Measurements from ENCODE around the gene MME.
"Not testable (repeated sequence)": the region's sequence is repeated elsewhere in the genome, so short reads cannot be mapped to it uniquely, and the experiment has no call there.

MME gene

DNA sequence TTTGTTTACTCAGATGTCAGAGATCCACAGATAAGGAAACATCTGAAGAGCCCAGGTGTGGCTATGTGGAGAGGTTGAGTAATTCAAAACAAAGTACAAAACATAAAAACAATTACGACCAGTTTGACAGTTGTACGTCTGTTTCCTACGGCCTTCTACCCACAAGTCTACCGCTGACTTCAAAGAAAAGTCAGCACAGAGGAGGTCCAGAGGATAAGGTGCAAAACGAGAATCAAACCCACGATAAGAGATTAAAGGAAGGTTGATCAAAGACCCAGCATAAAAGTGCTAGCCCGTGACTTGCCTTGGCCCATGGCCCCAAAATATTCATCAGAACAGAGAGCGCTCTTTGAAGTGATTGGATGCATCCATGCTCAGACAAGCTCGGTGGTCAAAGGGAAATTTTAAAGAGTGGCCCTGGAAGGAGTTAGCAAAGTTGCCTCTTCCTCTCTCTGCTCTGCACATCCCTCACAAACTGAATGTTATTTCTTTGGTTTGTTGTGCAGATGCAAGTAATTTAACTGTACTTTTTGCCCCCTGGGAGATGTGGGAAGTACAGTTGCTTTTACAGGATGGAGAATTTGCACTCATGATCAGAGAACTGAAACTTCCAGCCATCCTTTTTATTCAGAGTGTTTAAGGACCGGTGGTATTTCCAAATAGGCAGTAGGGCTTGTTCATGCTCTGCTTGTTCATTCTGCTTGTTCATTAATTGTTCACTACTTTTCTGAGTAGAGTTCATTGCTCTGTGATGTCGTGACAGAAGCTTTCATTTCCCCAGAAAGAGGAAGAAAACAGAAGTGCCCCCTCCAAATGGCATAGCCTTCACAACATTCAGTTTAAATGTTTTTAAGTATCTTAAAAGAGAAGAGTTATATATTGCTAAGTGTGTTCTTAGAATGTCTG lies 31.1 kb downstream of the MME start:
- Histone ChIP-seq H3K4me3 (ENCODE audit: low read depth, low read length) (no peak overlapping the region), H3K27me3 (ENCODE audit: control insufficient read depth, insufficient read depth, low read length) (no peaks in the 10 kb centered on the region), H3K4me1 (ENCODE audit: control insufficient read depth, insufficient read depth, low read length) (peaks cover 5% of the 10 kb centered on the region), H3K36me3 (ENCODE audit: control insufficient read depth, insufficient read depth, low read length) (no peaks in the 10 kb centered on the region), H3K9ac (ENCODE audit: low read depth, low read length) (no peak overlapping the region), H3K9me3 (ENCODE audit: control insufficient read depth, insufficient read depth, low read length) (no peaks in the 10 kb centered on the region)

GRCh38 chr3:155111971-155112370 lies 31.9 kb downstream of the MME start:
- Histone ChIP-seq H3K4me3 (ENCODE audit: low read depth, low read length) (no peak overlapping the region), H3K27me3 (ENCODE audit: control insufficient read depth, insufficient read depth, low read length) (no peaks in the 10 kb centered on the region), H3K9ac (ENCODE audit: low read depth, low read length) (no peak overlapping the region), H3K9me3 (ENCODE audit: control insufficient read depth, insufficient read depth, low read length) (no peaks in the 10 kb centered on the region), H3K4me1 (ENCODE audit: control insufficient read depth, insufficient read depth, low read length) (no peaks in the 10 kb centered on the region), H3K36me3 (ENCODE audit: control insufficient read depth, insufficient read depth, low read length) (no peaks in the 10 kb centered on the region)

- Histone ChIP-seq H3K4me3 (ENCODE audit: low read depth, low read length) (no peak overlapping the region), H3K9ac (ENCODE audit: low read depth, low read length) (no peak overlapping the region), H3K36me3 (ENCODE audit: control insufficient read depth, insufficient read depth, low read length) (no peaks in the 10 kb centered on the region)
Measured at GRCh38 chr3:155112661-155113389, 32.7 kb downstream of the MME start.

DNA sequence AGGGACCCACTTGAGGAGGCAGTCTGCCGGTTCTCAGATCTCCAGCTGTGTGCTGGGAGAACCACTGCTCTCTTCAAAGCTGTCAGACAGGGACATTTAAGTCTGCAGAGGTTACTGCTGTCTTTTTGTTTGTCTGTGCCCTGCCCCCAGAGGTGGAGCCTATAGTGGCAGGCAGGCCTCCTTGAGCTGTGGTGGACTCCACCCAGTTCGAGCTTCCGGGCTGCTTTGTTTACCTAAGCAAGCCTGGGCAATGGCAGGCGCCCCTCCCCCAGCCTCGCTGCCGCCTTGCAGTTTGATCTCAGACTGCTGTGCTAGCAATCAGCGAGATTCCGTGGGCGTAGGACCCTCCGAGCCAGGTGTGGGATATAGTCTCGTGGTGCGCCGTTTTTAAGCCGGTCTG lies 44.6 kb downstream of the MME start:
- not testable (repeated sequence) for H3K36me3 ChIP-seq (ENCODE audit: control insufficient read depth, insufficient read depth, low read length); H3K9ac ChIP-seq (ENCODE audit: low read depth, low read length); H3K4me1 ChIP-seq (ENCODE audit: control insufficient read depth, insufficient read depth, low read length); H3K27me3 ChIP-seq (ENCODE audit: control insufficient read depth, insufficient read depth, low read length); H3K4me3 ChIP-seq (ENCODE audit: low read depth, low read length); H3K9me3 ChIP-seq (ENCODE audit: control insufficient read depth, insufficient read depth, low read length)

More at GRCh38 chr3:155112661-155113389, 32.7 kb downstream of the MME start:
- Histone ChIP-seq H3K4me1 (ENCODE audit: control insufficient read depth, insufficient read depth, low read length) (no peaks in the 10 kb centered on the region), H3K9me3 (ENCODE audit: control insufficient read depth, insufficient read depth, low read length) (no peaks in the 10 kb centered on the region), H3K27me3 (ENCODE audit: control insufficient read depth, insufficient read depth, low read length) (no peaks in the 10 kb centered on the region)

DNA sequence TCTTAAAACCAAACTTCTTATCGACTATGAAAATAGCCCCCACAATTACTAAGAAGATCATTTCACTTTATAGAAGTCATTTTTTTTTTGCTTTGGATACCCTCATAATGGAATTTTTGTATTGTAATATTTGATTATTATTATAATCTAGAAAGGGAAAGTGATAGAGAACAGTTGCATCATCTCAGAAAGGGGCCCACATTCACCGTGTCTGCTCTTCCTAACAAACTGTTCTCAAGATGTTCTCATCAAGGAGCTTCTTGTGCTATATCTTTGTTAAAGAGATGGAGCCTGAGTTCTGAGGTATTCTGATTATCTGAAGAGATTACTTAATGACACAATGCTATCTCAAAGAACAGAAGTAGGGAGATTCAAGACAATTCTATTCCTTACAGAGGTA lies 49.3 kb downstream of the MME start:
- no peaks in the 10 kb centered on the region for H3K27me3 ChIP-seq (ENCODE audit: control insufficient read depth, insufficient read depth, low read length)
- no peak overlapping the region for H3K9ac ChIP-seq (ENCODE audit: low read depth, low read length)
- no peaks in the 10 kb centered on the region for H3K9me3 ChIP-seq (ENCODE audit: control insufficient read depth, insufficient read depth, low read length)
- no peaks in the 10 kb centered on the region for H3K36me3 ChIP-seq (ENCODE audit: control insufficient read depth, insufficient read depth, low read length)
- peaks cover 3% of the 10 kb centered on the region for H3K4me1 ChIP-seq (ENCODE audit: control insufficient read depth, insufficient read depth, low read length)
- H3K4me3 ChIP-seq (ENCODE audit: low read depth, low read length), result no peak overlapping the region

DNA sequence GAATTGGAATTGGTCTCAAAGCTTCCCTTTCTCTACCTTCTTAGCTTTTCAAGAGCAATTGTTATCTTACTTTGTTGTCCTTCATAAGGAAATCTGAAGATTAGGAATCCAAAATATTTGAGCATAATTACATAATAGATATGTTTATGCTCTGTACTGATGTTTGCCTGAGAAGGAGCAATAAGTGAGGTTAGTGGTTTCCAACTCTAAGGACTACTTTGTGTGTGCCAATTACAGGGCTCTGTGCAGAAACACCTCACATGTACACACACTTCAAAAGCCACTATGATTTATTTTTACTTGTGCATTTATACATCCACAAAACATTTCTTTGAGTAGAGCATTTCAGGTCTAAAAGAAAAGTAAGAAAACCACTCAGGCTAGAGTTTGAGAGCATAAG lies 49.9 kb downstream of the MME start:
- H3K9ac ChIP-seq (ENCODE audit: low read depth, low read length), result no peak overlapping the region

DNA sequence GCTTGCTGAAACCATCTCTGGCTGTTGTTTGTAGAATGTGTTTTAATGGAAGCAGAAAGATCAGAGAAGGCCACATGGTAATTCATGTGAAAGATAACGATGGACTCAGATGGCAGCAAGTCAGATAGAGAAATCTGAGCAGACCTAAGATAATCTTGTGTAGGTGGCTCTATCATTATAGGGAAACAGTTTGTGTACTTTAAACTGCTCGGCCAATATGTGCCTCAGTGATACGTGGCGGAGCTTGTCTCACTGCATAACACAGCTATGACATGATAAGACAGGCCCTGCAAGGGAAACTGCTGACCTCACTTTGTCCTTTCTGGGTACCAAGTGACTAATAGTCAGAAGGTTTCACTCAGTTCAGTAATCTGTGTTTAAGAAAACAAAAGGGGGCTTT lies 51.0 kb downstream of the MME start:
- Histone ChIP-seq H3K4me1 (ENCODE audit: control insufficient read depth, insufficient read depth, low read length) (peaks cover 3% of the 10 kb centered on the region), H3K9ac (ENCODE audit: low read depth, low read length) (no peak overlapping the region), H3K27me3 (ENCODE audit: control insufficient read depth, insufficient read depth, low read length) (no peaks in the 10 kb centered on the region), H3K9me3 (ENCODE audit: control insufficient read depth, insufficient read depth, low read length) (no peaks in the 10 kb centered on the region), H3K4me3 (ENCODE audit: low read depth, low read length) (no peak overlapping the region), H3K36me3 (ENCODE audit: control insufficient read depth, insufficient read depth, low read length) (no peaks in the 10 kb centered on the region)

More for the DNA sequence above, 49.9 kb downstream of the MME start:
- peaks cover 3% of the 10 kb centered on the region for H3K4me1 ChIP-seq (ENCODE audit: control insufficient read depth, insufficient read depth, low read length)
- no peaks in the 10 kb centered on the region for H3K9me3 ChIP-seq (ENCODE audit: control insufficient read depth, insufficient read depth, low read length)
- no peaks in the 10 kb centered on the region for H3K36me3 ChIP-seq (ENCODE audit: control insufficient read depth, insufficient read depth, low read length)
- H3K27me3 ChIP-seq (ENCODE audit: control insufficient read depth, insufficient read depth, low read length), result no peaks in the 10 kb centered on the region
- no peak overlapping the region for H3K4me3 ChIP-seq (ENCODE audit: low read depth, low read length)

GRCh38 chr3:155134311-155134710 lies 54.2 kb downstream of the MME start:
- H3K4me1 ChIP-seq (ENCODE audit: control insufficient read depth, insufficient read depth, low read length); H3K4me3 ChIP-seq (ENCODE audit: low read depth, low read length); H3K36me3 ChIP-seq (ENCODE audit: control insufficient read depth, insufficient read depth, low read length); H3K9me3 ChIP-seq (ENCODE audit: control insufficient read depth, insufficient read depth, low read length); H3K9ac ChIP-seq (ENCODE audit: low read depth, low read length); H3K27me3 ChIP-seq (ENCODE audit: control insufficient read depth, insufficient read depth, low read length): not testable (repeated sequence)

- no peaks in the 10 kb centered on the region for H3K36me3 ChIP-seq (ENCODE audit: control insufficient read depth, insufficient read depth, low read length)
- no peaks in the 10 kb centered on the region for H3K27me3 ChIP-seq (ENCODE audit: control insufficient read depth, insufficient read depth, low read length)
Measured at GRCh38 chr3:155135003-155135402, 54.9 kb downstream of the MME start.

GRCh38 chr3:155138677-155139076 lies 58.6 kb downstream of the MME start:
- H3K4me3 ChIP-seq (ENCODE audit: low read depth, low read length), result no peak overlapping the region
- H3K4me1 ChIP-seq (ENCODE audit: control insufficient read depth, insufficient read depth, low read length), result no peaks in the 10 kb centered on the region
- H3K27me3 ChIP-seq (ENCODE audit: control insufficient read depth, insufficient read depth, low read length), result no peaks in the 10 kb centered on the region
- no peaks in the 10 kb centered on the region for H3K9me3 ChIP-seq (ENCODE audit: control insufficient read depth, insufficient read depth, low read length)
- H3K9ac ChIP-seq (ENCODE audit: low read depth, low read length), result no peak overlapping the region
- no peaks in the 10 kb centered on the region for H3K36me3 ChIP-seq (ENCODE audit: control insufficient read depth, insufficient read depth, low read length)

More at GRCh38 chr3:155135003-155135402, 54.9 kb downstream of the MME start:
- H3K9ac ChIP-seq (ENCODE audit: low read depth, low read length), result no peak overlapping the region
- no peaks in the 10 kb centered on the region for H3K4me1 ChIP-seq (ENCODE audit: control insufficient read depth, insufficient read depth, low read length)
- H3K9me3 ChIP-seq (ENCODE audit: control insufficient read depth, insufficient read depth, low read length), result no peaks in the 10 kb centered on the region
- no peak overlapping the region for H3K4me3 ChIP-seq (ENCODE audit: low read depth, low read length)

DNA sequence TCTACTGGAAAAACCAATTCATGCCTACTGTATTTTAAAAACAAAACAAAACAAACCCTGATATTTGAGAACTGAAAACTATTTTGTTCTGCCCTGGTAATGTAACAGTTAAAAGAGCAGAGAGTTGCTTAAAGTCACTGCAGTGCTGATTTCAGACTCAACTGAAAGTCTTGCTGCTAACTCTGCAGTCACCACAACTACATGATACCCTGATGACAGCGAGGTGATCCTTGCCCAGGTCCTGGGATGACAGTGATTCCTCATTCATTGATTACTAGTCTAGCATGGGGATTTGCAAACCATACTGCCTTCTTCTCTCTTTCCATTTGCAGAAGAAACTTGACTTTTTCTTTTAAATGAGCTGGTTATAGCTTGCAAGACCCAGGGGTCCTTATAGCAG lies 67.5 kb downstream of the MME start:
- Histone ChIP-seq H3K36me3 (ENCODE audit: control insufficient read depth, insufficient read depth, low read length) (no peaks in the 10 kb centered on the region), H3K4me1 (ENCODE audit: control insufficient read depth, insufficient read depth, low read length) (no peaks in the 10 kb centered on the region), H3K4me3 (ENCODE audit: low read depth, low read length) (no peak overlapping the region), H3K27me3 (ENCODE audit: control insufficient read depth, insufficient read depth, low read length) (no peaks in the 10 kb centered on the region), H3K9ac (ENCODE audit: low read depth, low read length) (no peak overlapping the region), H3K9me3 (ENCODE audit: control insufficient read depth, insufficient read depth, low read length) (no peaks in the 10 kb centered on the region)

DNA sequence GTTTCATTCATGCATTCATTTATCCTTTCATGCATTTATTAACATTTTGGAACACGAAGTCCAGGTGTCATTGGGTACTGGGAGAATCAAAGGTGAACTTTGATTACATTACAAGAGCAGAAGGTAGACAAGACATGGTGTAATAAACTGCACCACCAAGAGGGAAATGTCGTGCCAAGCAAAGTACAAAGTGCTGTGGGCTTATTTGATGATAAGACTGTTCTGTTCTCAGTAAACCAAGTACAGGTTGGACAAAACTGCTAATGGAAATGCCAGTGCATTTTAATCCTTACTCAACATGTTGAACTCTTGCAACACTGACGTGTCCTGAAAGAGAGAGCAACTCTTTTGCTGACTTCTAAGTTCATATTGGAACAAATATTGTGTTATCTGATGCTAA lies 69.4 kb downstream of the MME start:
- Histone ChIP-seq H3K4me1 (ENCODE audit: control insufficient read depth, insufficient read depth, low read length) (no peaks in the 10 kb centered on the region), H3K36me3 (ENCODE audit: control insufficient read depth, insufficient read depth, low read length) (no peaks in the 10 kb centered on the region), H3K9me3 (ENCODE audit: control insufficient read depth, insufficient read depth, low read length) (no peaks in the 10 kb centered on the region), H3K4me3 (ENCODE audit: low read depth, low read length) (no peak overlapping the region), H3K27me3 (ENCODE audit: control insufficient read depth, insufficient read depth, low read length) (no peaks in the 10 kb centered on the region), H3K9ac (ENCODE audit: low read depth, low read length) (no peak overlapping the region)

Data from iPS-15b (cell line).